Stimulated activated CD8-positive, alpha-beta memory T cell treated with anti-CD3 and anti-CD28 coated beads, Interleukin-12 subunit alpha, Interleukin-12 subunit beta, amount 100 ng/mL, for 4 hours (primary cell): Measurements from ENCODE around the gene CEBPB.

Experiments
- DNase-seq: peaks from one replicate; pipeline ENCODE4 v3.0.0-alpha.2; 2020; ENCODE audit warnings: low read depth

Gene CEBPB

DNA sequence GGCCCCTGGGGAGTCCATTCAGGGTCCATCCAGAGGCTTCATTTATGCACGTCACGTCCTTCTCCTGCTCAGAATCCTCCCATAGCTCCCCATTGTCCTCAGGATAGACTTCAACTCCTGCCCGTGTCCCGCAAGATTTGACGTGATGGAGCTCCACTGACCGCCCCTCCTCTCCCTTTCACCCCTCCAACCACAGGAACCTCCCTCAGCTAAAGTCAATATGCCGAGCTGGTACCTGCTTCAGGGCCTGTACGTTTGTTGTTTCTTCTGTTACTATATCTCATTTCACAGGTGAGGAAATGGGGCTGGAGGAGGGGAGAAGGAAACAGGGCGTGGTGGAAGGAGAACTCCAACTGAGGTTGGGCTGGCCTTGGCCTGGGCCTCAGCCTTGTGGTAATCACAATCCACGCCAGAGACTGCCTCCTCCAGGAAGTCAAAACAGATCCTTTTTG is 38.6 kb downstream of the CEBPB start:
- DNase-seq, result no peak

DNA sequence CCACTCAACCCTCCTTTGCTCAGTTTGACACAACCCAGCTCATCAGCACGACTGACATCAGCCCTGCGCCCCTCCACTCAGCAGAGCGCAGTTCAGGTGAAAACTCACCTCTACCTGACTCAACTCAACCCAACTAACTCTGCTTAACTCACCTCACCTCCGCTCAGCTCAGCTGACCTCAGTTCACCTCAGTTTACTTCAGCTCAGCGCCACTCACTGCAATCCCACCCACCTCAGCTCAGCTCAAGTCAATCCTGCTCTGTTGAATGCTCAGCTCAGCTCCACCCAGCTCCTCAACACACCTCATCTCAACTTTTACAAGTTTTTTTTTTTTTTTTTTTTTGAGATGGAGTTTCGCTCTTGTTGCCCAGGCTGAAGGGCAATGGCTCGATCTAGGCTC is 39.6 kb downstream of the CEBPB start:
- DNase-seq, result no peak

DNA sequence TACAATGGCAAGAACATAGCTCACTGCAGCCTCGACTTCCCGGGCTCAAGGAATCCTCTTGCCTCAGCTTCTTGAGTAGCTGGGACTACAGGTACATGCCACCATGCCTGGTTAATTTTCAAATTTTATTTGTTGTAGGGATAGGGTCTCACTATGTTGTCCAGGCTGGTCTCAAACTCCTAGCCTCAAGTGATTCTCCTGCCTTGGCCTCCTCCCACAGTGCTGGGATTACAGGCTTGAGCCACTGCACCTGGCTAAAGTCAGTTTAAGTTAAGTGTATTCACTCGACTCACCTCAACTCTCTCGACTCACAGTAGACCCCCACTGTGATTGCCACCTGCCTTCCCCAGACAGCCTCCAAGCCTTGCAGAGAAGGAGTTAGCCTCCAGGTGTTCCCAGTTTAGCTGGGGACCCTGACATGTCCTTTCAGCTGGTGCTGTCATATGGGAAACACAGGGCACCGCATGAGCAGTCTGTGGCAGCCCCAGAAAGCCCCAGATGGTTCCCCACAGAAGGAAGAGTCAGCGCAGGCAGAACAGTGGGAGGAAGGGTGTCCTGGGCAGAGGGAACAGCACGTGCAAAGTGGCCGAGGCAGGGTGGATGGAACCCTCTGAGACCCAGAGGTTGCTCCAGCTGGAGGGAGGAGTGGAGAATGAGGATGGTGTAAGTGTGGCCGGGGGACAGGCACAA is 40.4 kb downstream of the CEBPB start:
- DNase-seq, result no peak

DNA sequence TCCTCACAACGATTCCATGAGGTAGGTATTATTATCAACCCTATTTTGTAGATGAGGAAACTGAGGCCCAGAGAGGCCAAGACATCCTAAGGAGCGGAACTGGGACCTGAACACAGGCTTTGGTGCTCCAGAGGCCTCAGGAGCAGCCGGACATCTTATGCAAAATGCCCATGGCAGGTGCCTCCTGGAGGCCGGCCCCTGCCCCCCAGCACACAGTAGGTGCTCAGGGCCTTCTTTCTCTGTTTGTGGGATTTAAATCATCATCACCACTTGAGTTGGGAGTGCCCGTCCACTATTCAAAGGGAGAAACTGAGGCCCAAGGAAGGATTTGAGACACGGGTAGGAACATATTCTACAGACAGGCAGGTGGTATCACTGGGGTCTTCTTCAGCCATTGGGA is 41.2 kb downstream of the CEBPB start:
- no peak for DNase-seq

DNA sequence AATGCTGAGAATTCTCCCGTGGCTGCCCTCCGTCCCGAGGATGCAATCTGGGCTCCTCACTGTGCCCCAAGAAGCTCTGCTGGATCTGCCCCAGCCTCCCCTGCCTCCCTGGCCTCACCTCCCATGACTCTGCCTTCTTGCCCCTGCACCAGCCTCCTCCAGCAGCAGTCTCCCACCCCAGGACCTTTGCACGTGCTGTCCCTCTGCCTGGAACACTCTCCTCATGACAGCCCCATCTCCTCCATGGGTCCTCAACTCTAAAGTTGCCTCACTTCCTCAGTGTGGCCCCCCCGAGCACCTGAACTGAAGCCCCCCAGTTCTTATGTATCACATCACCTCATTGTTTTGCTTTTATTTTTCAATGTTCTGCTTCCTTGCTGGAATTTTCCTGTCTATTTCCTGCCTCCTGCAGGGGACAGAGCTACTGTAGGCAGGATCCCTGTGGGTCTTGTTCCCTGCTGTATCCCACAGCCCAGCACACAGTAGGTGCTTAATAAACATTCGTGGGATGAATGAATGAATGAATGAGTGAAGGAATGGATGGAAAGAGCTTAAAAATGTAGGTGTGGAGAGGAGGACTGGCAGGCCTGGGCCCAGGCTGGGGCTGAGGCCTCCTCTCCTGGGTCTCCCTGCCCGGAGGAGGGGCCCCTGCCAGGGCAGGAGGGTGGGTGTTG is 42.2 kb downstream of the CEBPB start:
- no peak for DNase-seq

DNA sequence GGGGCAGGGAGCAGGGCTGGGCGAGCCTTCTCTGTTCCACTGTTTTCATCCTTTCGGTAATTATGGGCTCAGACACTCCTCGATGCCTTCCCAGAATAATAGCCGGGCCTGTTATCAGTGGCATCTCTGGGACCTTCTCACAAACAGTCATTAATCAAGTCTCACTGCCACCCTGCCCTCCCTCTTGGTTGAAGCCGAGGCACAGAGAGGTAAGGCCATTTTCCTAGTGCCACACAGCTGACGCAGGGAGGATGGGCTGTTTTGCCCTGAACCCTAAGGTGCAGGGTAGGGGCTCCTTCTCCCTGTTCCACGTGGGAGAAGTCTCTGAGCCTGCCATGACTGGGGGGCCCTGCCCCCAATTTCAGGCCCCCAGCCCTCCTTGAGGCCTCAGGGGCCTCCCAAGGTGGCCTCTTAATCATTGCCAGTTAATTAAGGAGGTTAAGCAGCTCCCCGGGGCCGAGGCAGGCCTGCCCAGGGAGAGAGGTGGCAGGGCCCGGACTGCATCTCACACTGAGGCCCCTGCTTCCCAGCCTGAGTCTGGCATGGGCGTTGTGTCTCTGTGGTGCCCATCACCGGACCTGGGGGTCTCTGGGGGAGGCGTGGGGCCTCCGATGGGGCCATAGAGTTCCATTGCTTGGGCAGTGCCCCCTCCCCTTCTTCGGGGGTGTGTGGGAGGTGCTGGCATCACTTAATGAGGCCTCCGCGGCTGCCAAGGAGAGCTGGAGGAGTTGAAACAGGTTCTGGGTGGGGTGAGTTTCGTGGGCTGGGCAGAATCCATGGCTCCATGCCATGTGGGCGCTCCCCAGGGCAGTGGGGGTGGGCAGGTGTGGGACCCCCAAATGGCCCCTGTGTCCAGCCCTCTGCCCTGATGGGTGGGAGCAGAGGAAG is 42.9 kb downstream of the CEBPB start:
- no peak for DNase-seq

DNA sequence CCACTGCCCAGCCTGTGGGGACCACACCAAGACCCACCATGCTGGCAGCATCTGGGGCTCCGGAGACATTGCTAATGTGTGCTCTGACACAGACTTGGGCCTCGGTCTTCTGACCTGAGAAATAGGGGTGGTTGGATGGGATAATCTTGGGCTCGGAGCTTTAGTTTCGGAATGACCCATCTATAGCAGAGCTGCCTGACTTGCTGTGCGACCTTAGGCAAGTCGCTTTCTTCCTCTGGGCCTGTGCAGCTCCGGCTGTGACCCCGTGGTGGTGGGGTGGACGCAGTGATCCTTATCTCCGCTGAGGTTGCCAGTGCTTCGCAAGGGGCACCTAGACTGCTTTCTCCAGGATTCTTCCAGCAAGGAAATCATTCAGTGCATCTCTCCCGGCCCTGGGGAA is 43.7 kb downstream of the CEBPB start:
- no peak for DNase-seq

DNA sequence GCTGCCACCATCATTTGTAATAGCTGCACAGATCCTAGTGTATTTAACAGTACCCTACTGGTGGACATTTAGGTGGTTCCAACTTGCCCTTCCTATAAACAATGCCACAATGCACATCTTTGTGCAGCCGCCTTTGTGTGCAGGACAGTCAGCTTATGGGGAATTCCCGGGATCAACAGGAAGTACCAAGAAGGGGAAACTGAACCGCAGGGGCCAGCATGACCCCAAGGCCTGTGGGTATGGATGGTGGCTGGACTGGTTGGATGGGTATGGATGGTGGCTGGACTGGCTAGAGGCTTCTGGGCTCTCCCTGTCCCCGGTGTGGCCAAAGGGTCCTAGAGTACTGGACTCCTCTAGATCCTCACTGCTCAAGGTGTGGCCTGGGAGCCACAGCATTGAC is 46.7 kb downstream of the CEBPB start:
- DNase-seq, result no peak

DNA sequence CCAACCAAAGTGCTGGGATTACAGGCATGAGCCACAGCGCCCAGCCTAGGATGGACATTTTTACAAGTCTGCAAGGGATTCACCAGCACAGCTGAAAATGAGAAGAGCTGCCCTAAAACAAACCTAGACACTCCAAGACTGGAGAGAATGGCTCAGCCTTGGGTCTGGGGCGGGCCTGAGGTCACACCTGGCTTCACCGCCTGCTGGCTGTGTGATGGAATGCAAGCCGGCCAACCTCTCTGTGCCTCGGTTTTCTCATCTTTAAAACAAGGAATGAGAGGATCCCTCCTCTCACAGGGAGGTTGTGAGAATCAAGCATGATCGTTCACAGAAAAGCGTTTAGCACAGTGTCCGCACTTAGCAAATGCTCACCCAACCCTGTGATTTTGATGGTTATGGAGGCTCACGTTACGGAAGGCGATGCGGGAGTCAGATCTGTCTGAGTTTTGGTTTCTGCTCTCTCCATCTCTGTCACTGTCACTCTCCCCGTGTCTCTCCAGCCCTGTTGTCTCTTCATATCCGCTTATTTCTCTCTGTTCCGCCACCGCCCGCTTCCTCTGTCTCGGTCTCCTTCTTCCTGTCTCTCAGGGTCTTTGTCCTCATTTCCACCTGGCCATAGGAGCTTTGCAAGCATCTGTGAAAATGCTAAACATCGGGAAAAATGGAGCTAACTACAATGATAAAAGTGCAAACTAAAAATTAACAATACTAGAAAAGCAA is 47.6 kb downstream of the CEBPB start:
- DNase-seq, result no peak

DNA sequence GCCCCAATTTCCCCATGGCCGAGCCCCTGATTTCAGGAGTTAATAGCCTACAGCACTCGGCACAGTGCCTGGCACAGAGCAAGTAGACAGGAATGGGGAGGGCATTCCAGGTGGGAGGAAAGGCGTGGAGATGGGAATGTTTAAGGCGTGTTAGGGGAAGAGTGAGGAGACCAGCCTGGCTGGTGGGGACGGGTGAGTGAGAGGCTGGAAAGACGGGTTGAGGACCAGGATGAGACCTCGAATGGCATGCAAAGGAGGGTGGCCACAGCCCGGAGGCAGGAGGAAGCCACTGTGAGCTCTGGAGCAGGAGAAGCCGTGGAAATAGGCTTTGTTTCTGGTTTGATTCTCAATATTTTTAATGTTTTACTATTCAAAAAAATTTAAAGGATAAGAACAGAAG is 49.5 kb downstream of the CEBPB start:
- no peak for DNase-seq

DNA sequence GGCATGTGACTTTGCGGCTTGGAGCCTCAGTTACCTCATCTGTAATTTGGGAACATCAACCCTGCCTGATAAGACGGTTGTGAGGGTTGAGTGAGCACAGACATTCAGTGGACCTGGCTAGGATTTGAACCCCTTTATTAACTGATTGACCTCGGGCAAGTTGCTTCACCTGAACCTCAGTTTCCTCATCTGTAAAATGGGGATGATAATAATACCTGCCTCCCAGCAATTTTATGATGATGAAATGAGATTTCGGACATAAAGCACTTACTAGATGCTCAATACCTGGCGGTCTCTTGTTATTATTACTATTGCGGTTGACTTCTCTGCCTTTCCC is 51.5 kb downstream of the CEBPB start:
- DNase-seq, result no peak
